Adipocyte (in vitro differentiated cells): ENCODE measurements around the gene PCNX2.

Experiments
- DNase-seq: peaks from one replicate; pipeline ENCODE4 v3.0.0-alpha.2; 2015; ENCODE audit warnings: low read depth
- H3K27me3 ChIP-seq: replicated peaks from 2 replicates; pipeline ENCODE4 v1.7.0; 2013; ENCODE audit warnings: mild to moderate bottlenecking, low read length, moderate library complexity; ENCODE audit not compliant: control insufficient read depth, insufficient read depth
- H3K36me3 ChIP-seq: 2 replicates; pipeline ENCODE4 v1.7.0; 2013; ENCODE audit warnings: low read length, mild to moderate bottlenecking, moderate library complexity; ENCODE audit not compliant: control insufficient read depth, insufficient read depth, severe bottlenecking
- H3K4me1 ChIP-seq: 2 replicates; pipeline ENCODE4 v1.7.0; 2013; ENCODE audit warnings: mild to moderate bottlenecking, low read length, moderate library complexity; ENCODE audit not compliant: control insufficient read depth, insufficient read depth
- H3K4me3 ChIP-seq: 2 replicates; pipeline ENCODE4 v1.7.0; 2013; ENCODE audit warnings: mild to moderate bottlenecking, low read length, moderate library complexity
- H3K9ac ChIP-seq: 2 replicates; pipeline ENCODE4 v1.7.0; 2013; ENCODE audit warnings: mild to moderate bottlenecking, low read length, moderate library complexity
- H3K9me3 ChIP-seq: 2 replicates; pipeline ENCODE4 v1.7.0; 2013; ENCODE audit warnings: mild to moderate bottlenecking, low read length, moderate library complexity; ENCODE audit not compliant: control insufficient read depth

PCNX2 gene

GRCh38 chr1:232965912-232966217, 329.7 kb downstream of the PCNX2 start:
- Histone ChIP-seq H3K27me3 (no peaks in the 10 kb centered on the region), H3K9ac (no peak overlapping the region), H3K36me3 (peaks cover 12% of the 10 kb centered on the region), H3K4me1 (peaks cover 20% of the 10 kb centered on the region), H3K9me3 (no peaks in the 10 kb centered on the region), H3K4me3 (no peak overlapping the region)
- no peak for DNase-seq

DNA sequence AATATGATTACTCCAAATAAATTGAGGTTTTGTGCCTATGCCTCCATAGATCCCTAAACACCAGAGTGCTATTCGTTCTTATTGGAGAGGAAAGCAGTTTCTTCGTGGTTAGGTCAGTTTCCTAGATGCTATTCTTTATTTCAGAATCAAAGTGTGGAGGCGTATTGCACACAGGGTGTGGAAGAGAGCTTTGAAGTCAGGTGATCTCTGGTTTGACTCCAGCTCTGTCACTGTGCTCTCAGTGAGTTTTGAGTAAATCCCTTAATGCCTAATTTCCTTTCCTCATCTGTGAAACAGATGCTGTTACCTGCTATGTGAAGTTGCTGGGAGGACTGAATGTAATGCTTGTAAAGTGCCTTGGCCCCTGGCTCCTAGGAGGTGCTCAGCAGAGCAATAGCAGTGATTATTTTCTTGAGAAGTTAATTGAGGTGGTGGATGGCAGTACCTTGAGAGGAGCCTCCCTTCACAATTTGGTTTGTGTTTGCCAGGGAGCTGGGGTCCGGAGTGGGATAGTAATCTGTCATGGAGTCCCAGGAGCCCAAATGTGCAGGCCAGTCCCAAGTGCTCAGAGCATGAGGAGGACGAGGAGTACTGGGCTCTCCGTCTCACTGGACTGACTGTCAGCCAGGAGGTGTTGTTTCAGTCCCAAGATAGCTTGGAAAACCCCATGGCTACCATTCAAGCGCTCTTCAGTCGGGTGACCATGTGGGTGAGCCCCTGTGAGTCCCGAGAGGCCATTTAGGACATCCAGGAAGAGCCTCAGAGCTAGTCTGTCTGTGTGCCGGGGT, 330.2 kb downstream of the PCNX2 start:
- Histone ChIP-seq H3K9ac (no peak overlapping the region), H3K4me3 (no peak overlapping the region), H3K4me1 (peaks cover 20% of the 10 kb centered on the region), H3K9me3 (no peaks in the 10 kb centered on the region), H3K27me3 (no peaks in the 10 kb centered on the region), H3K36me3 (peaks cover 9% of the 10 kb centered on the region)
- DNase-seq, result no peak

GRCh38 chr1:232964601-232965000, 330.9 kb downstream of the PCNX2 start:
- peaks cover 9% of the 10 kb centered on the region for H3K36me3 ChIP-seq
- no peaks in the 10 kb centered on the region for H3K9me3 ChIP-seq
- no peaks in the 10 kb centered on the region for H3K27me3 ChIP-seq
- no peak for DNase-seq
- peaks cover 20% of the 10 kb centered on the region for H3K4me1 ChIP-seq
- H3K9ac ChIP-seq, result no peak overlapping the region
- no peak overlapping the region for H3K4me3 ChIP-seq

GRCh38 chr1:232962761-232963745, 332.5 kb downstream of the PCNX2 start:
- H3K9me3 ChIP-seq, result peaks cover 8% of the 10 kb centered on the region
- no peaks in the 10 kb centered on the region for H3K27me3 ChIP-seq
- peak; percentile 40 for DNase-seq
- peaks cover 20% of the 10 kb centered on the region for H3K4me1 ChIP-seq
- peaks cover 23% of the 10 kb centered on the region for H3K36me3 ChIP-seq
- peak overlapping the region; percentile 64 for H3K4me3 ChIP-seq
- H3K9ac ChIP-seq, result peak overlapping the region; percentile 72

DNA sequence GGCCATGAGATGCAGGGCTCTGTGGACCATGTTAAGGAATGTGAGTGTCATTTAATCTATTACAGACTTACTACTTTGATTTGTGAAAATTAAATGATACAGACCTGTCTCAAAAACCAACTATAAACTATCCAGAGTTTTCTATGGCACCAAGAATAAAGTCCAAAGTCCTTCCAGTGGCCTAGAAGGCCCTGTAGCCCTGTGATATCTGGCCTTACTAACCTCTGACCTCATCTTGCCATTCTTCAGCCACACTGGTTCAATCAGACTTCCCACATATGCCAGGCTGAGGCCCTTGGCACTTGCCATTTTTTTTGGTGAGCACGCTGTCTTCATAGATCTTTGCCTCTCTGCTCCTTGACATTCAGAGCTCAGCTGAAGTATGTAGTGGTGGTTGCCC, 337.5 kb downstream of the PCNX2 start:
- no peaks in the 10 kb centered on the region for H3K27me3 ChIP-seq
- peaks cover 23% of the 10 kb centered on the region for H3K36me3 ChIP-seq
- DNase-seq, result no peak
- H3K4me3 ChIP-seq, result no peak overlapping the region
- H3K9me3 ChIP-seq, result peaks cover 8% of the 10 kb centered on the region
- H3K9ac ChIP-seq, result no peak overlapping the region
- peaks cover 9% of the 10 kb centered on the region for H3K4me1 ChIP-seq

- Histone ChIP-seq H3K27me3 (no peaks in the 10 kb centered on the region), H3K4me1 (peaks cover 19% of the 10 kb centered on the region), H3K4me3 (no peak overlapping the region), H3K9ac (no peak overlapping the region), H3K9me3 (peaks cover 8% of the 10 kb centered on the region), H3K36me3 (peaks cover 23% of the 10 kb centered on the region)
- no peak for DNase-seq
Measured at GRCh38 chr1:232956081-232956480, 339.4 kb downstream of the PCNX2 start.

DNA sequence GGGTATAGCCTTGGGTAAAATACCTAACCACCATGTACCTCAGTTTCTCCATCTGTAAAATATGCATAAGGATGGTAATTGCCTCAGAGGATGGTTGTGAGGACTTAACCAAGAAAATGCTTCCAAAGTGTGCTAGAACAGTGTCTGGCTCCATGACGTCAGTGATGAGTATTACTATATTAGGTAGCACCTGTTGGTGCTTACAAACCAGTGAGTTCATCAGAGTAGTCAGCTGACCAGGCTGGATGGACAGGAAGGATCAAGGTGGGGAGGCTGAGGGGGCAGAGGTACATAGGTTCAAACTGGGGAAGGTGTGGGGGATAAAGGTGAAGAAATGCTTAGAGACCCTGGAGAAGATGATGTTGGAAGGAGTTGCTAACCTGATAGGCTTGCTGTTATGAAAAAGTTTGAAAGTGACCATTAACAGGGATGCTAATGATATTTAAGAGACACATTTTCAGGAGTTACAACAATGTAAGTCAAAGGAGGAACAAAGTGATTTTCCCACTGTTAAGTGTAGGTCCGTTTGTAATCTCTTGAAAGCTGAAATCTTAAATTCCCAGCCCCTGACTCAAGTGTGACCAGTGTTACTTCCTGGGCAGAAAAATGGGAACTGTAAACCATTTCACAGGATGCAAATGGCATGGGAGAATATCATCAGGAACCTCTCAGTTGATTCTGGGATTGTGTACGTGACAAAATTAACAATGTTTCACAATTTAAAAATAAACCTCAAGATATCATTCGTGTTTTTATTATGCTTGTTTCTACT, 340.7 kb downstream of the PCNX2 start:
- H3K4me1 ChIP-seq, result peaks cover 21% of the 10 kb centered on the region
- DNase-seq, result no peak
- no peaks in the 10 kb centered on the region for H3K27me3 ChIP-seq
- no peak overlapping the region for H3K4me3 ChIP-seq
- no peak overlapping the region for H3K9ac ChIP-seq
- H3K36me3 ChIP-seq, result peaks cover 21% of the 10 kb centered on the region
- peaks cover 8% of the 10 kb centered on the region for H3K9me3 ChIP-seq

- Histone ChIP-seq H3K27me3 (no peaks in the 10 kb centered on the region), H3K9ac (no peak overlapping the region), H3K4me3 (no peak overlapping the region), H3K36me3 (peaks cover 3% of the 10 kb centered on the region), H3K4me1 (peaks cover 23% of the 10 kb centered on the region), H3K9me3 (no peaks in the 10 kb centered on the region)
- peak; percentile 55 for DNase-seq
Measured at GRCh38 chr1:232952514-232953499, 342.7 kb downstream of the PCNX2 start.

DNA sequence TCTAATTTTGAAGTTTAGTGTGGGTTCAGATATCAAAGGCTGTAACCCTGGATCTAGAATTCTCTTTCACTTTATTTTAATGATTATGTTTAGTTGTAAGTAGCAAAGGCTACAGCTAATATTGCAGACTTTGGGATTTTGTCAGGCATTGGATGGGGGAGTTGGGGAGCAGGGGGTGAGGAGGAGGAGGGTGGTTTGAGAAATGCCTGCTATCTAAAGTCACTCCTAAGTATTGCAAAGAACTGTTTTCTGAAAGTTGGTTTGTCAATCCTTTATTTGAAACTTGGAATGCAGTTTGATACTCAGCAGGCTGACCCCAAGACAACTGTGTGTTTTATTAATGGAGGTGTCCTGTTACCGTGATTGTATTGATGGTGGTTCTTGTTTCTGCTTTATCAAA, 343.9 kb downstream of the PCNX2 start:
- H3K36me3 ChIP-seq, result no peaks in the 10 kb centered on the region
- peak; percentile 10 for DNase-seq
- peaks cover 23% of the 10 kb centered on the region for H3K4me1 ChIP-seq
- peak overlapping the region; percentile 83 for H3K4me3 ChIP-seq
- no peaks in the 10 kb centered on the region for H3K9me3 ChIP-seq
- H3K27me3 ChIP-seq, result no peaks in the 10 kb centered on the region
- H3K9ac ChIP-seq, result peak overlapping the region; percentile 85

- H3K4me1 ChIP-seq, result peaks cover 23% of the 10 kb centered on the region
- peak overlapping the region; percentile 83 for H3K4me3 ChIP-seq
- peak overlapping the region; percentile 85 for H3K9ac ChIP-seq
- no peaks in the 10 kb centered on the region for H3K27me3 ChIP-seq
- H3K36me3 ChIP-seq, result no peaks in the 10 kb centered on the region
- no peaks in the 10 kb centered on the region for H3K9me3 ChIP-seq
- DNase-seq, result peak; percentile 24
Measured at GRCh38 chr1:232951180-232951579, 344.3 kb downstream of the PCNX2 start.
